GM19324 (cell line): Measurements from ENCODE around the gene TMEM179.
"Not testable (repeated sequence)": the region's sequence is repeated elsewhere in the genome, so short reads cannot be mapped to it uniquely, and the experiment has no call there.

Experiments
- ATAC-seq: cut with Tn5 transposase; IDR thresholded peaks from one replicate; pipeline ENCODE4 v1.9.1; 2021; ENCODE audit warnings: mild to moderate bottlenecking, moderate library complexity; ENCODE audit not compliant: unreplicated experiment, low FRiP score

TMEM179 gene

DNA sequence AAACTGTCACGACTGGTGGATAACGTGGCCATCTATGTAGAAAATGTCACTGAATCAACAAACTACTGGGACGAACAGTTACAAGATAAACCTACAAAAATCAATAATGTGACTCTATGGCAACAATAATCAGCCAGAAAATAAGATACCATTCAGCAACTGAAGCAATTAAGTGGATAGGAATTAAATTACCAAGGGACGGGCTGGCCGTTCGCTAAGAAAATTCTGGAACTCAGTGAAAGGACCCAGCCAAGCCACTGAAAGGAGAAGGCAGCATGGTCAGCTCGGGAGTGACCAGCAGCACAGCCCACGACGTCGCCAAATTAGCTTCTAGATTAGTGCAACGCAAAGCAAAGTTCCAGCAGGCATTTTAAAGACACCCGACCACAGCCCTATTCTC lies 33.6 kb upstream of the TMEM179 start:
- ATAC-seq, result no peak

DNA sequence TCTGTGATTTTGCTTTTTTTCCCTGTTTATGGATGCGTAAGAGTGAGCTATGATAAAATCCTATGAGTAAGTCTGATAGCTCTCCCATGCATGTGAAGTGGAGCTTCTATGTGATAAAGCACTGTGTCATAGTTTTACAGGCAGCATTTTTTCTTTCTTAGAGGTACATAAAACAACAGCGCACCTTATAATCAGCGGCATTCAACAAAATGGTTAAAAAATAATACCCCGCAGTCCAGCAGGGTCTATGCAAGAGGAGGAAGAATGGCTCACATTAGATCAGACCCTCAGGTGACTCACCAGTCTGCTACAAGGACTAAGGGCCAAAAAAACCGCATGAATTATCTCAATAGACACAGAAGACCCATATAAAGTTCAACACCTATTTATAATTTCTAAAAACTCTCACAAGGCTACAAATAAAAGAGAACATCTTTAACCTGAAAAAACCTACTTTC lies 33.0 kb upstream of the TMEM179 start:
- ATAC-seq, result no peak

- not testable (repeated sequence) for ATAC-seq
These were observed 32.4 kb upstream of the TMEM179 start for GRCh38 chr14:104636846-104637545.

GRCh38 chr14:104636131-104636530 lies 31.6 kb upstream of the TMEM179 start:
- ATAC-seq, result no peak

- ATAC-seq, result no peak
These were observed 31.1 kb upstream of the TMEM179 start for GRCh38 chr14:104635717-104636116.

DNA sequence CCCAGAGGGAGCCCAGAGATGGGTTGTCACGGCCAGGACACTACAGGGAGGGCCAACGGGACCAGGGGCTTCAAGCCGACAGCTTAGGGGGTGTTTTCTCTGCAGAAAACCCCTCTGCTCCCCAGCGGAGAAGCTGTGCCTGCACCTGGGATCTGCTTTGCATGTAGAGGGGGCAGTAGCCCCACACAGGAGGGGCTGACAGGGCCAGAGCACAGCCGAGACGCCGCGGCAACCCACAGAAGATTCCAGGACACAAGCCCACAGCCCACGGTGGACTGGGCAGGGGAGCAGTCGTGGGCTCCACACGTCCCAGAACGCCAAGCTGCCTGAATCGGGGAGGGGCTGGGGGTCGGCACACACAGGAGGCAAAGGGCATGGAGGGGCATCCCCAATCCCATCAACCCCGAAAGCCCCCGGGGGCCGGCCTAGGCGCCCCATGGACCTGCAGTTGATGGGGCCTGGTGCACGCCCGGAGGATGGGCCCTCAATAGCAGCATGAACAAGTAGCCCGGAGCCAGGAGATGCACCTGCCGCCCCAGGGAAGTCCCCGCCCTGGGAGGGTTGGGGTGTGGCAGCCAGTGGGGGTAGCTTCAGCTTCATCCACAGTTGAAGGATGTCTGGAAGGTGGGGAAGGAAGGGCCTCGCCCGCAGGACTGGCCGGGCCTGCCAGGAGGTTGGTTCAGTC lies 30.5 kb upstream of the TMEM179 start:
- ATAC-seq, result no peak

GRCh38 chr14:104634138-104634760 lies 29.7 kb upstream of the TMEM179 start:
- no peak for ATAC-seq

DNA sequence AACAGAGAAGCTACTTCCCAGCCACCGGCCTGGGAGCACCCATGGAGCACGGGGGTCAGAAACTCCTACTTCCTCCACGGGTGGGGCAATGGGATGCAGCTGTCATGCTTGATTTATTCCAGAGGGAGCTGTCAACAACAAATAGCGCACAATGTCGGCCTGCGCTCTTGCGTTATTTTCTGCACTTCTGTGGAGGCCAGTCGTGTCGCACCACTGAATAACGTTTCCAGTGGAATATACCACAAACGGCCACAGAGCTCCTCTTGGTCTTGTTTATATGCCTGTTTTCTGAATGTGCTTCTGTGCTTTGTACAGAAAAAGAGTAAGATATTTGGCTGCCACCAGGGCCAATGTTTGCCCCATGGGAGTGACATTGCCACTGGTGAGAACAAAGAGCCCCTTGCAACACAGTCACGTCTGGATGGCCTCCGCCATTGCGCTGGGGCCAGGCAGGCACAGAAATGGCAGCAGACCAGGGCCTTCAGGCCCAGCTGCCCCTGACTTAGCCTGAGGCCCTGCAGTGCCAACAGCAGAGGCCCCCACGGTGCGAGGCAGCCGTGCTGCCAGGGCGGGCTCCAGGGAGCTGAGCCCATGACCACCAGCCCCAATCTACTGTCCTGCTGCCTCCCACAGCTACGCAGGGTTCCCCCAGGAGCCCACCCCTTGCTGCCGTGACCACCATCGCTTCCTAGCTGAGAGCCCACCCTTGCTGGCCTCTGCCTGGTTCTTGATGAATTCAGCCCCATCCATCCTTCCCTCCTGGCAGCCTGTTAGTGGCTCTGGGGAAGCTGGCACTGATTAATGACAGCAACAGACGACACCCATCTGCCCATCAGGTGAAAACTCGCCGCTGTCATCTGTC lies 28.9 kb upstream of the TMEM179 start:
- no peak for ATAC-seq

DNA sequence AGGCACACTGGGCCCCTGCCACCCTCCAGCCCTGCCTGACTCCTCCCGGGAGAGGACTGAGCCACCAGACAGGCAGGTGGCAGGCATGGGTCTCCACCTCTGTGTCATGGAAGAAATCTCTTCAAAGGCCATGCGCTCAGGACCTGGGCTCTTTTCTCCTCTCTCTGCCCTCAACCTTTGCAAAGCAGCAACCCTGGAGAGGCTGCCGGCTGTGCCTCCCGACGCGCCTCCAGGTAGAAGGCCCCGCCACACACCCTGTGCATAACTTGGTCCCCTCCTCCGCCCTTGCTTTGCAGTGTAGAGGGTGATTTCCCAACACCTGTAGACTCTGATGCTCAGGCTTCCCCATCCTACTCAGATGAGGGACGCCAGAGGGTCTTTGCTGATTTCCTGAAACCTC lies 28.2 kb upstream of the TMEM179 start:
- no peak for ATAC-seq

GRCh38 chr14:104624939-104625338 lies 20.4 kb upstream of the TMEM179 start:
- no peak for ATAC-seq

DNA sequence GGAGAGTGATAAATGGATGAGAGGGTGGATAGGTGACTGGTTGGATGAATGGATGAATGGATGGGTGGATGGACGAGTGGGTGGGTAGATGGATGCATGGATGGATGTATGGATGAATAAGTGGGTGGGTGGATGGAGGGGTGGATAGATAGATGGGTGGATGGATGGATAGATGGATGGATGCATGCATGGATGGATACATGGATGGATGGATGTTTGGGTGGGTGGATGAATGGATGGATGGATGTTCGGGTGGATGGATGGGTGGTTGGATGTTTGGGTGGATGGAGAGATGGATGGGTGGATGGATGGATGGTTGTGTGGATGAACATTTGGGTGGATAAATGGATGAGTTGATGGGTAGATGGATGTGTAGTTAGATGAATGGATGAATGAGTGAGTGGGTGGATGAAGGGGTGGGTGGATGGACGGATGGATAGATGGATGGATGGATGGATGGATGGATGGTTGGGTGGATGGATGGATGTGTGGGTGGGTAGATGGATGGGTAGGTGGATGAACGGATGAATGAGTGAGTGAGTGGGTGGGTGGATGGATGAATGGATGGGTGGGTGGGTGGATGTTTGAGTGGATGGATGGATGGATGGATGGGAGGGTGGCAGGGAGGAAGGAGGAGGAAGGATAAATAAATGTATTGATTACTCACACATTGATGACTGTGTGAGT lies 9.7 kb upstream of the TMEM179 start:
- no peak for ATAC-seq

DNA sequence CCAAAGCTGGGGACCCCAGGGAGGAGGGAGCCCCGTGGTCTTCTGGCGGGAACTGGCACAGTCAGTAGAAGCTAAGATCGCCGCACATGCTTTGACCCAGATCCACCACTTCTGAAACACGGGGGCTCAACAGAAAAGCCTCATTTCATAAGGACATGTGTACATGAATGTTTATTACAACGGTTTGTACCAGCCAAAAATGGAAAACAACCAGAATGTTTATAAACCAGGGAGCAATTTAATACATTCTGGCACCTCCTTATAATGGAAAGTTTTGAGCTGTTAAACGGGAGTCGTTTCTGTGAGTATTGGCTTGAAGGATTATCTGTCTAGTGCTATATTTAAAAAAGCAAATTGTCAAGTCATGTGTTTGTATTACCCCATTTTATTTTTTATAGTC lies 7.3 kb upstream of the TMEM179 start:
- no peak for ATAC-seq

DNA sequence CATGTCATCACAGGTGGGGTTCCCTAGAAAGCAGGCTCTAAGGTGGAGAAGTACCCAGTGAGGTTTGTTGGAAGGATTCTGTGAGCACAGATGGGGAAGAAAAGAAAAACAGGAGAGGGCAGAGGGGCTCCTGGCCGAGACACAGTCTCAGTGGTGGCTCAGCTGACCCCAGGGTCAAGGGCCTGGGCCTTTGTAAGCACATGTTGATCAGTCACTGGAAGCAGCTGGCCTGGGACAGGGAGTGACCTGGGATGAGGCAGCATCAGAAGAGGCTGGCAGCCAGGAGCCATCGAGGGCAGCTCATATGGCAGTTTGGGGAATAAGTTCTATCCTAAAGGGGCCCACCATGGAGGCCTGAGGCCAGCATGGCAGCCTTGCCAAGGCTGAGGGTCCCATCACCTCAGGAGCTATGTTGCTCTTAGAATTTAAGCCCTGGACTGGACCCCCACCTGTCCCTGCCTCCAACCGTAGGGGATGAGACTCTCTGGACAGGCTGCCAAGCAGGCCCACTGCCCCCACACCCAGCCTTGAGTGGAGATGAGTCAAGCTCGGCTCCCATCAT lies 6.3 kb upstream of the TMEM179 start:
- ATAC-seq, result no peak

DNA sequence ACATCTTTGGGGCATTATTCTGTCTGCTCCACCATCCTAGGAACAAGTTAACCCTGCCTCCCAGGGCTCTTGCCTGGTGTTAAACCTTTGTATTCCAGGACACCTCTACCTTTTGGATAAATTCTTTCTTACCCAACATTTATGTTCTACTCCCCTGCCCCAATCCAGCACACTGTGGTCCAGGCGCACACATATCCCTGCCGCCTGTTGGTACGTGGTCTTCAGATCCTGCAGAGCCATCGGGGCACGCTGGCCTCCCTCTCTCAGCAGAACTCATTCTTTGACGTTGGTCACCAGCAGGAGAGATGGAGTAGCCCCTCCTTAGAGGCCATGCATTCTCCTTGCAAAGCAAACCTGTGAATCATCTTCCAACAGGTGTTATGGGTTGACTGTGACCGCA lies 5.1 kb upstream of the TMEM179 start:
- ATAC-seq, result no peak

DNA sequence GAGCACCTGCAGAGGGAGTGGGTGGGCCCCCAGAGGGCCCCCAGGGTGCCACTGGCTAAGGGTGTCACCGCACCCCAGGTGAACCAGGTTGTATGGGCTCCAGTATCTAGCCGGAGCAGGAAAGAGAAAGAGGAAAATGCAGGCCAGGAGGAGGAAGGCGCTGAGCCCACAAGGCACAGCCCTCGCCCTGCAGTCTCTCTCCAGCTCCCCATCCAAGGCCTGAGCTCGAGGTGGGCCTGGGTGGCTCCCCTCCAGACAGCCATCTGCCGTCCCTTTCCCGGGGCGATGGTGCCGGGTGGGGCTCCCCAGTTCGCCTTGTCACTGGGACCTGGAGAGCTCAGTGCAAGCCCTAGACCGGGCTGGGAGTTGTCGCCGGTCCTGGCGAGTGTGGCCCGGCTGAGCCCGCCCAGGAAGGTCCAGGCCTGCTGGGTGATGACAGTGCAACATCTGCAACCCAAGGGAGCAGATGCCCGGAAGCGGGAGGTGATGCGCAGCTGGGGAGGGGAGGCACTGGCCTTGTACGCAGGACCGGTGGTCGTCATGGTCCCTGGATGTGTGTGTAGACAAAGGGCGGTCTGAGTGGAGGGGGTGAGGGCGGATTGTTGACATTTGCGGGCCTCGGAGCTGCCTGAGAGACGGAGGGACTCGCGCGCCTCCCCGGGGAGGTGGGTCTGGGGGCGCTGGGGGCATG lies 716 bp downstream of the TMEM179 start:
- no peak for ATAC-seq

- no peak for ATAC-seq
These were observed 1.6 kb downstream of the TMEM179 start for GRCh38 chr14:104602933-104603325.

GRCh38 chr14:104602315-104602932 lies 2.1 kb downstream of the TMEM179 start:
- ATAC-seq, result no peak

- ATAC-seq, result no peak
These were observed 2.8 kb downstream of the TMEM179 start for GRCh38 chr14:104601786-104602185.

GRCh38 chr14:104600805-104601204 lies 3.8 kb downstream of the TMEM179 start:
- ATAC-seq, result no peak
